SK-N-MC (cell line): Measurements from ENCODE around the gene LHFPL2.
"Not testable (repeated sequence)": the region's sequence is repeated elsewhere in the genome, so short reads cannot be mapped to it uniquely, and the experiment has no call there.

Source experiments
- DNase-seq: peaks from one replicate; pipeline ENCODE4 v3.0.0-alpha.2; 2011; ENCODE audit warnings: low read depth, low spot score
- H3K27ac ChIP-seq: fragments of 200-600 bp; sonication (generic); 2 replicates; pipeline ENCODE4 v1.5.1; 2016; ENCODE audit warnings: mixed run types
- H3K36me3 ChIP-seq: fragments of 200-600 bp; sonication (generic); 2 replicates; pipeline ENCODE4 v1.6.1; 2017; ENCODE audit warnings: antibody characterized with exemption, low read length, mixed read lengths; ENCODE audit not compliant: insufficient read depth
- H3K4me3 ChIP-seq: fragments of 200-600 bp; sonication (generic); 2 replicates; pipeline ENCODE4 v1.5.1; 2016
- H3K9ac ChIP-seq: fragments of 200-600 bp; sonication (generic); 2 replicates; pipeline ENCODE4 v1.8.0; 2017; ENCODE audit warnings: mixed run types, mixed read lengths; ENCODE audit not compliant: insufficient read length
- H3K9me3 ChIP-seq: fragments of 200-600 bp; sonication (generic); 2 replicates; pipeline ENCODE4 v1.6.1; 2017; ENCODE audit warnings: low read depth, mild to moderate bottlenecking, antibody characterized with exemption, low read length, moderate library complexity, mixed read lengths
- EZH2 ChIP-seq: fragments of 200-600 bp; sonication (generic); IDR thresholded peaks from one replicate; pipeline ENCODE4 v1.6.1; 2017; ENCODE audit warnings: antibody characterized with exemption
- FOXP2 ChIP-seq: optimal IDR thresholded peaks from 2 replicates; pipeline ENCODE3; 2011; ENCODE audit warnings: mild to moderate bottlenecking, moderate library complexity; ENCODE audit not compliant: insufficient read depth; ENCODE audit errors: extremely low read length, control extremely low read depth
- POLR2AphosphoS5 ChIP-seq: IDR thresholded peaks from 2 replicates; pipeline ENCODE4 v1.6.1; 2012; ENCODE audit warnings: mild to moderate bottlenecking, low read depth, low read length, borderline replicate concordance

LHFPL2 gene

GRCh38 chr5:78679905-78680304 lies 31.3 kb upstream of the LHFPL2 start:
- no peaks in the 10 kb centered on the region for H3K36me3 ChIP-seq
- H3K9ac ChIP-seq: no peak overlapping the region
- no peak for DNase-seq
- no peak overlapping the region for H3K27ac ChIP-seq
- H3K9me3 ChIP-seq: no peaks in the 10 kb centered on the region
- no peak overlapping the region for H3K4me3 ChIP-seq
- no peak for TF ChIP-seq FOXP2
- TF ChIP-seq POLR2AphosphoS5: no peak
- TF ChIP-seq EZH2: no peak

DNA sequence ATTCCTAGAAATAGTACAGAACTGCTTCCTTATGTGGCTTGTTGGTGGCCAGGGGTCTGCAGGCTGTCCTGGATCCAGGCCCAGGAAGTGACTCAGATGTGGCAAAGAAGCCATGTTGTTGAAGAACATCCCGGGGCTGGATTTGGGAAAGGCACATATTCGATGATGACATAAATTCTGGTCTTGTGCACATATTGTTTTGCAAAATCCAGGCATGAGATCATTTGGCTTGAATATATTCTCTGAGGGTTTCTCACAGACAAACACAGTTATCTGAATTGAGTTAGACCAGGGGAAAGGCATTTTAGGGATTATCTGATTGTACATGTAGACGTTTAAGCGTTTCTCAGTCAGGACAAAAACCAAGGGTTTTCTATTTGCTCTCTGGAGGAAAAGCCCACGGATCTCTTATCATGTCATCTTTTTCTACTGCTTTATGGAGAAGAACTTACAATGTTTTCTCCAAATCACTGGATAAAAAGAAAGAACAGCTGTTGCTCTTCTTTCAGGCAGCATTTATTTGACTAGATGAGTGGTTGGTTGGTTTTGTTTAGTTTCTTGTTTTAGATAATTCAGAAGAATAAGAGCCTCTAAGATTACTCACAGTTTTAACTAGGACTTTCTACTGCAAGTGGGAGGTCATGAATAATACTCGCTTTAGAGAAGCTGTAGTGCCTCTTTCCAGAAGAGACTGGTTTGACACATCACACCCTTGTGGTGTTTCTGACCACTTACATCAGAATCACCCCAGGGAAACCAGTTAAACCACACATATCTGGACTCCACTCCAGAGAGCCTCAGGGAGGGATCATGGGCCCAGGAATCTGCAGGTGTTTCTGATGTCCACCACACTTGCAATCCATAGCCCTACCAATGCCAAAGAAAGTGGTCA lies 29.5 kb upstream of the LHFPL2 start:
- peak overlapping the region; percentile 49 for H3K9ac ChIP-seq
- H3K4me3 ChIP-seq: no peak overlapping the region
- peak overlapping the region; percentile 30; the same call in 1 of the 2 replicates for H3K27ac ChIP-seq
- DNase-seq: no peak
- H3K9me3 ChIP-seq: no peaks in the 10 kb centered on the region
- no peaks in the 10 kb centered on the region for H3K36me3 ChIP-seq
- TF ChIP-seq FOXP2: no peak
- no peak for TF ChIP-seq POLR2AphosphoS5
- TF ChIP-seq EZH2: no peak

DNA sequence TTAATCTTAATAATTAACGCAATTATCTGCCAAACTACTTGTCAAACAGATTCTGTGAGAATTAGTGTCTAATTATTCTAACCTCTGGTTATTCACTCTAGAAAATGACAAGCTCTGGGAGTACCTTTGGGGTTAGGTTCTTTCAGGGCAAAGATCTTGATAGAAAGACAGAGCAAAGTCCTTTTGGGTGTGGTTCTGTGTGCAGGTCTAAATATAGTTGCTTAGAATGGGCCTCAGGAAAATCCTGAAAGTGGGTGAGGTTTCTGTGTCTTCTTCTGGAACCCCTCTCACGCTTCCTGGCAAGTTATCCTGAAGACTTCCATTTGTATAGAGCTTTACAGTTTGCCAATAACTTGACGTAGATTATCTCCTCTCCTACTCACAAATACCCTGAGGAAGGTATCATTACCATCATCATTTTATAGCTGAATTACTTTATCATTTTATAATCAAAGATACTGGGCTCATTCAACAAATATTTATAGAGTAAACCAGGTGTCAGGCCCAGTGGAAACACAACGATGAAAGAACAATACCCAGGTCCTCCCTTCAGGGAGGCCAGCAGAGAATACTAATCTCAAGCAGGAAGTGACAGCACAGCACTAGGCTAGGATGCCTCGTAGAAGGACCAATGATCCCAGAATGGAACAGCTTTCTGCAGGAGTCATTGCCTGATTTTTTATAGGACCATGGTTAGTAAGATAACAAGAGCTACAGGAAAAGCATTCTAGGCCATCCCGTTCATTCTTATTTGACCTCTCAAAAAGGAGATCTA lies 27.6 kb upstream of the LHFPL2 start:
- Histone ChIP-seq H3K9ac (no peak overlapping the region), H3K4me3 (no peak overlapping the region), H3K36me3 (no peaks in the 10 kb centered on the region), H3K27ac (no peak overlapping the region), H3K9me3 (no peaks in the 10 kb centered on the region)
- no peak for DNase-seq
- no peak for TF ChIP-seq EZH2
- TF ChIP-seq POLR2AphosphoS5: no peak

- not testable (repeated sequence) for H3K27ac ChIP-seq, DNase-seq, H3K36me3 ChIP-seq, H3K4me3 ChIP-seq, H3K9ac ChIP-seq, H3K9me3 ChIP-seq
These were observed 25.3 kb upstream of the LHFPL2 start for GRCh38 chr5:78673827-78674226.

DNA sequence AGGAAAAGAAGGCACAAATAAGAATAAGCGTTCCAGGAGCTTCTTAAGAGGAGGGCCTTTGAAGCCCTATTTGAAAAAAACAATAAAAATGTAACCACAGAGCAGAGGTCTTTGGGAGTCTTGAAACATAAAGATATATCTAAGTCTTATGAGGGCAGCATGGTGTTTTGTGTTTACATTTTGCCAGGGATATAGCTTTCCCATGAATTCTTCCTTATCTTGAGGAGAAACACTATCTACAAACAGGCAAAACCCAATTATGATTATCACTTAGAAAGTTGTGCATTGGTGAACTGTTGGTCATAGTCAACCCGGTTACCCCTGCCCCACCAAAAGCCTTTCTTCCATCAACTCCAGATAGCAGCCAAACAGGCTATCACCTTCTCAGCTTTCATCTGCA lies 23.6 kb upstream of the LHFPL2 start:
- no peak for DNase-seq
- H3K36me3 ChIP-seq: no peaks in the 10 kb centered on the region
- H3K27ac ChIP-seq: peak overlapping the region; percentile 94
- no peak for TF ChIP-seq FOXP2
- TF ChIP-seq EZH2: no peak
- no peak for TF ChIP-seq POLR2AphosphoS5
- peak overlapping the region; percentile 21 for H3K9ac ChIP-seq
- H3K9me3 ChIP-seq: no peaks in the 10 kb centered on the region
- peak overlapping the region; percentile 55 for H3K4me3 ChIP-seq

GRCh38 chr5:78671609-78672008 lies 23.0 kb upstream of the LHFPL2 start:
- peak overlapping the region; percentile 21 for H3K9ac ChIP-seq
- H3K27ac ChIP-seq: peak overlapping the region; percentile 94
- no peaks in the 10 kb centered on the region for H3K36me3 ChIP-seq
- no peak for TF ChIP-seq FOXP2
- TF ChIP-seq EZH2: no peak
- TF ChIP-seq POLR2AphosphoS5: peak; percentile 52; the same call in 1 of the 2 replicates
- H3K4me3 ChIP-seq: peak overlapping the region; percentile 55
- peak; percentile 96 for DNase-seq
- no peaks in the 10 kb centered on the region for H3K9me3 ChIP-seq

GRCh38 chr5:78670701-78671269 lies 22.2 kb upstream of the LHFPL2 start:
- Histone ChIP-seq H3K9ac (no peak overlapping the region), H3K4me3 (no peak overlapping the region), H3K27ac (peak overlapping the region; percentile 94), H3K9me3 (no peaks in the 10 kb centered on the region), H3K36me3 (no peaks in the 10 kb centered on the region)
- TF ChIP-seq EZH2 (no peak), POLR2AphosphoS5 (no peak), FOXP2 (no peak)
- DNase-seq: no peak

- no peaks in the 10 kb centered on the region for H3K36me3 ChIP-seq
- no peak overlapping the region for H3K4me3 ChIP-seq
- no peak overlapping the region for H3K27ac ChIP-seq
- no peaks in the 10 kb centered on the region for H3K9me3 ChIP-seq
- no peak overlapping the region for H3K9ac ChIP-seq
- DNase-seq: no peak
- no peak for TF ChIP-seq FOXP2
- peak; percentile 21; the same call in 1 of the 2 replicates for TF ChIP-seq POLR2AphosphoS5
These were observed 20.8 kb upstream of the LHFPL2 start for GRCh38 chr5:78669331-78669730.
